HCT116 (cell line): ENCODE data around the gene CCDC30. TPM values are rescaled to one million over a fixed set of nuclear protein-coding genes. Genes with fewer than 3 reads are reported as not detected.

Experiments
- ATAC-seq: fragments of 200-7000 bp; cut with Tn5 transposase; 2 replicates; pipeline ENCODE4 v1.9.1; 2020; ENCODE audit warnings: mild to moderate bottlenecking, moderate library complexity
- BruUV-seq: library from RNA; stranded (reverse); fragments of 400-500 nt; replicated peaks from 2 replicates; lab custom pipeline; 2021; lab: Mats Ljungman, UMichigan
- CTCF ChIA-PET: fragments of 300-600 bp; sonication (Branson Sonifier 250); formaldehyde crosslinking; loops from one replicate; lab custom pipeline; 2021; ENCODE audit warnings: antibody characterized with exemption; lab: Charles Lee
- POLR2A ChIA-PET: fragments of 300-600, 350-600 bp; sonication (Branson Sonifier 250); formaldehyde crosslinking; loops from one replicate; lab custom pipeline; 2021; ENCODE audit warnings: antibody characterized with exemption; lab: Charles Lee
- RAD21 ChIA-PET, 2 experiments: fragments of 300-600 bp; sonication (Branson Sonifier 250); formaldehyde crosslinking; loops; one replicate each; lab custom pipeline; 2023; ENCODE audit warnings: low total read pairs in 2 of 2; ENCODE audit not compliant: uncharacterized antibody in 2 of 2, unreplicated experiment in 2 of 2, low non-redundant PET in 1 of 2; lab: Charles Lee
- DNase-seq: peaks from one replicate; pipeline ENCODE4 v3.0.0-alpha.2; 2010; ENCODE audit warnings: low read depth, low spot score
- H2AFZ ChIP-seq: fragments of 200-600 bp; shearing (Covaris generic), sonication (generic); 2 replicates; pipeline ENCODE4 v1.6.1; 2017; ENCODE audit warnings: low read depth, mixed run types, mixed read lengths, antibody characterized with exemption, low read length; ENCODE audit not compliant: poor library complexity, severe bottlenecking
- H3K27ac ChIP-seq: 2 replicates; pipeline ENCODE4 v1.5.1; 2012; ENCODE audit warnings: low read depth, low read length
- H3K27me3 ChIP-seq: fragments of 200-600 bp; sonication (generic); 2 replicates; pipeline ENCODE4 v1.6.1; 2016; ENCODE audit warnings: mixed run types, low read length, mixed read lengths; ENCODE audit not compliant: insufficient read depth
- H3K36me3 ChIP-seq, 2 experiments: fragments of 200-500 bp in 1 of 2; fragments of 200-600 bp in 1 of 2; sonication (Bioruptor generic) in 1 of 2; sonication (generic) in 1 of 2; 2 replicates each; pipeline versions ENCODE4 v1.5.1 to v1.6.1; 2014 to 2016; ENCODE audit warnings: low read length in 2 of 2, inconsistent platforms in 1 of 2, mixed read lengths in 1 of 2, mixed run types in 1 of 2; ENCODE audit not compliant: insufficient read depth in 2 of 2, control insufficient read depth in 1 of 2
- H3K4me1 ChIP-seq, 2 experiments: fragments of 200-600 bp in 1 of 2; sonication (generic) in 1 of 2; 2 replicates each; pipeline versions ENCODE4 v1.5.1 to v1.6.1; 2012 to 2017; ENCODE audit warnings: low read length in 2 of 2, inconsistent platforms in 1 of 2, mild to moderate bottlenecking in 1 of 2, mixed read lengths in 1 of 2, mixed run types in 1 of 2, moderate library complexity in 1 of 2; ENCODE audit not compliant: insufficient read depth in 2 of 2, control insufficient read depth in 1 of 2
- H3K4me2 ChIP-seq: fragments of 200-600 bp; sonication (generic); 2 replicates; pipeline ENCODE4 v1.6.1; 2017; ENCODE audit warnings: mixed run types, low read length, mixed read lengths
- H3K4me3 ChIP-seq, 2 experiments: fragments of 200-600 bp in 1 of 2; sonication (generic) in 1 of 2; replicated peaks in 1 of 2; 2 replicates each; pipeline ENCODE4 v1.5.1; 2011 to 2016; ENCODE audit warnings: low read length in 2 of 2, control low read depth in 1 of 2, low read depth in 1 of 2, mild to moderate bottlenecking in 1 of 2, mixed read lengths in 1 of 2, mixed run types in 1 of 2
- H3K79me2 ChIP-seq: fragments of 200-600 bp; sonication (generic); 2 replicates; pipeline ENCODE4 v1.6.1; 2017; ENCODE audit warnings: mild to moderate bottlenecking, mixed run types, low read length, moderate library complexity, mixed read lengths; ENCODE audit not compliant: insufficient read depth
- H3K9ac ChIP-seq: fragments of 200-600 bp; sonication (generic); 2 replicates; pipeline ENCODE4 v1.6.1; 2016; ENCODE audit warnings: low read length, mixed read lengths
- H3K9me2 ChIP-seq: fragments of 200-600 bp; sonication (generic), shearing (Covaris generic); 2 replicates; pipeline ENCODE4 v1.6.1; 2017; ENCODE audit warnings: mixed run types, mild to moderate bottlenecking, moderate library complexity; ENCODE audit not compliant: insufficient read depth
- H3K9me3 ChIP-seq, 2 experiments: fragments of 200-500 bp in 1 of 2; fragments of 200-600 bp in 1 of 2; sonication (Bioruptor generic) in 1 of 2; sonication (generic) in 1 of 2; 2 replicates each; pipeline ENCODE4 v1.6.1; 2014 to 2017; ENCODE audit warnings: low read length in 2 of 2, mixed read lengths in 2 of 2, inconsistent platforms in 1 of 2, low read depth in 1 of 2, mild to moderate bottlenecking in 1 of 2, mixed run types in 1 of 2, moderate library complexity in 1 of 2; ENCODE audit not compliant: control insufficient read depth in 1 of 2, insufficient read depth in 1 of 2
- H4K20me1 ChIP-seq: fragments of 200-600 bp; sonication (generic), shearing (Covaris generic); 2 replicates; pipeline ENCODE4 v1.6.1; 2017; ENCODE audit warnings: mixed run types, mild to moderate bottlenecking, moderate library complexity; ENCODE audit not compliant: insufficient read depth
- CBX3 ChIP-seq: IDR thresholded peaks from 2 replicates; pipeline ENCODE4 v1.6.1; 2012; ENCODE audit warnings: low read depth
- CEBPB ChIP-seq: IDR thresholded peaks from 2 replicates; pipeline ENCODE4 v1.6.1; 2012; ENCODE audit warnings: low read depth
- EZH2 ChIP-seq: fragments of 200-600 bp; sonication (generic); IDR thresholded peaks from 2 replicates; pipeline ENCODE4 v1.6.1; 2017; ENCODE audit warnings: antibody characterized with exemption, mixed run types
- FOSL1 ChIP-seq: IDR thresholded peaks from 2 replicates; pipeline ENCODE4 v1.6.1; 2012; ENCODE audit warnings: low read depth
- JUND ChIP-seq: IDR thresholded peaks from 2 replicates; pipeline ENCODE4 v1.6.1; 2012
- SP1 ChIP-seq: IDR thresholded peaks from 2 replicates; pipeline ENCODE4 v1.6.1; 2012; ENCODE audit warnings: low read depth
- SRF ChIP-seq: IDR thresholded peaks from 2 replicates; pipeline ENCODE4 v1.6.1; 2012; ENCODE audit warnings: low read depth
- TCF7L2 ChIP-seq: IDR thresholded peaks from 2 replicates; pipeline ENCODE4 v1.7.0; 2011; ENCODE audit warnings: borderline replicate concordance, inconsistent platforms; ENCODE audit not compliant: insufficient read depth, insufficient read length; ENCODE audit errors: extremely low read depth
- YY1 ChIP-seq: IDR thresholded peaks from 2 replicates; pipeline ENCODE4 v1.6.1; 2011; ENCODE audit warnings: low read length, low read depth, moderate library complexity, mild to moderate bottlenecking; ENCODE audit not compliant: insufficient replicate concordance; ENCODE audit errors: extremely low read depth
- ZFX ChIP-seq: fragments of 450-650 bp; IDR thresholded peaks from 2 replicates; pipeline ENCODE4 v1.6.1; 2017
- intact Hi-C: fragments of 100-400 bp; cut with micrococcal nuclease; formaldehyde crosslinking; loops from 2 replicates; pipeline ENCODE4 v1.10.0; 2022
- total RNA-seq: library from RNA; stranded (reverse); gene quantifications from one replicate; pipeline ENCODE4 v1.2.1, GENCODE V29; 2021; ENCODE audit not compliant: unreplicated experiment
- TF ChIP-seq, protein P1 (sequence below): IDR thresholded peaks from 2 replicates; pipeline ENCODE4 v1.6.1; 2012
- TF ChIP-seq, protein P2 (sequence below), 3 experiments: fragments of 200-600 bp in 1 of 3; sonication (generic) in 1 of 3; IDR thresholded peaks in 2 of 3; conservative IDR thresholded peaks in 1 of 3; 2 replicates each; pipeline ENCODE4 v1.5.1; 2012 to 2017; ENCODE audit warnings: low read depth in 2 of 3, low read length in 2 of 3, antibody characterized with exemption in 1 of 3, borderline replicate concordance in 1 of 3, control low read depth in 1 of 3, mild to moderate bottlenecking in 1 of 3, mixed read lengths in 1 of 3, mixed run types in 1 of 3, moderate library complexity in 1 of 3; ENCODE audit not compliant: insufficient read depth in 1 of 3
- TF ChIP-seq, protein P3 (sequence below): IDR thresholded peaks from 2 replicates; pipeline ENCODE4 v1.6.1; 2012
- TF ChIP-seq, protein P4 (sequence below): IDR thresholded peaks from 2 replicates; pipeline ENCODE4 v1.6.1; 2012; ENCODE audit warnings: low read depth

CCDC30 gene
- total RNA-seq, 1 experiment from 2014 or later: 2.0 TPM

DNA sequence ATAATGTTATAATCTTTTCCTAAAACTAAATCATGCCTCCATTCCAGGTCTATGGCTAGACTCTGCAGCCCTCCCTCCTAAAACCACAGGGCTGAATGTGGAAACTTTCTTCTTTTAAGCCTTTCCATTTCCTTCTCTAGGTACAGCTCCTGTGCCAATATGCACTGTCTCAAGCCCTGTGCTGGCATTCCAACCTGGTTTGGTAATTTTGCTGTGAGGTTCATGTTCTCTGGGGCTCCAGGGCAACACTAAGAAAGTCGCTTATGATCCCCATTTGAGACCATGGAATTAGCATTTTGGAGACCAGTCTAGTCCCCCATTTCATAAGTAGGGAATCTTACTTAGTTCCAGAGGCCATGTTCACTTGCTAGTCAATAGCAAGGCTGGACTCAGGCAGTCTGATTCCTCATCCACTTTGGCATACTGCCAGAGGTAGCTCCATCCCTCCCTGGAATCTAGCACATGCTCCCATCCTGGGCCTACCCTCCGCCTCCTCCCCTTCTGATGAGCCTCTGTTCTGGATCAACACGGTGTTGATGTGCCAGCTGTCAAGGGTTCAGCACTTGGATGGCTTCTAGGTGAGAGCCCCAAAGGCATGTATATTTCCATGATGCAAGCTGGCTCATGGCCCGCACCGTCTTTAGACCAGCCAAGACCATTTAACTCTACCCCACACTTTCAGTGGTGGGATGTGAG is 43.8 kb upstream of the CCDC30 start:
- no peak overlapping the region for H3K27ac ChIP-seq
- H3K79me2 ChIP-seq: no peaks in the 10 kb centered on the region
- no peaks in the 10 kb centered on the region for H3K9me2 ChIP-seq
- intact Hi-C loops: no loop called here
- no peak overlapping the region for H2AFZ ChIP-seq
- no peaks in the 10 kb centered on the region for H3K36me3 ChIP-seq
- H3K4me1 ChIP-seq: no peaks in the 10 kb centered on the region
- H3K4me2 ChIP-seq: no peak overlapping the region
- no peak overlapping the region for H3K9ac ChIP-seq
- H3K27me3 ChIP-seq: no peaks in the 10 kb centered on the region
- no peaks in the 10 kb centered on the region for H4K20me1 ChIP-seq
- ATAC-seq (no peak), DNase-seq (no peak)
- no peak overlapping the region for H3K4me3 ChIP-seq
- H3K9me3 ChIP-seq: no peaks in the 10 kb centered on the region
- TF ChIP-seq, protein P1, sequence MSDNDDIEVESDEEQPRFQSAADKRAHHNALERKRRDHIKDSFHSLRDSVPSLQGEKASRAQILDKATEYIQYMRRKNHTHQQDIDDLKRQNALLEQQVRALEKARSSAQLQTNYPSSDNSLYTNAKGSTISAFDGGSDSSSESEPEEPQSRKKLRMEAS: no peak
- TF ChIP-seq TCF7L2 (no peak), ZFX (no peak), YY1 (no peak)
- TF ChIP-seq, protein P2, sequence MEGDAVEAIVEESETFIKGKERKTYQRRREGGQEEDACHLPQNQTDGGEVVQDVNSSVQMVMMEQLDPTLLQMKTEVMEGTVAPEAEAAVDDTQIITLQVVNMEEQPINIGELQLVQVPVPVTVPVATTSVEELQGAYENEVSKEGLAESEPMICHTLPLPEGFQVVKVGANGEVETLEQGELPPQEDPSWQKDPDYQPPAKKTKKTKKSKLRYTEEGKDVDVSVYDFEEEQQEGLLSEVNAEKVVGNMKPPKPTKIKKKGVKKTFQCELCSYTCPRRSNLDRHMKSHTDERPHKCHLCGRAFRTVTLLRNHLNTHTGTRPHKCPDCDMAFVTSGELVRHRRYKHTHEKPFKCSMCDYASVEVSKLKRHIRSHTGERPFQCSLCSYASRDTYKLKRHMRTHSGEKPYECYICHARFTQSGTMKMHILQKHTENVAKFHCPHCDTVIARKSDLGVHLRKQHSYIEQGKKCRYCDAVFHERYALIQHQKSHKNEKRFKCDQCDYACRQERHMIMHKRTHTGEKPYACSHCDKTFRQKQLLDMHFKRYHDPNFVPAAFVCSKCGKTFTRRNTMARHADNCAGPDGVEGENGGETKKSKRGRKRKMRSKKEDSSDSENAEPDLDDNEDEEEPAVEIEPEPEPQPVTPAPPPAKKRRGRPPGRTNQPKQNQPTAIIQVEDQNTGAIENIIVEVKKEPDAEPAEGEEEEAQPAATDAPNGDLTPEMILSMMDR (IDR thresholded peaks at IDR 0.05 in 2 of 3, conservative IDR thresholded peaks at IDR 0.05 in 1 of 3; ENCODE audit: borderline replicate concordance in 1 of 3, insufficient read depth in 1 of 3, low read depth in 2 of 3, low read length in 2 of 3): no peak
- ChIA-PET RAD21 (no interaction called here), CTCF (no interaction called here), POLR2A (no interaction called here)
- BruUV-seq: no TSS peak

DNA sequence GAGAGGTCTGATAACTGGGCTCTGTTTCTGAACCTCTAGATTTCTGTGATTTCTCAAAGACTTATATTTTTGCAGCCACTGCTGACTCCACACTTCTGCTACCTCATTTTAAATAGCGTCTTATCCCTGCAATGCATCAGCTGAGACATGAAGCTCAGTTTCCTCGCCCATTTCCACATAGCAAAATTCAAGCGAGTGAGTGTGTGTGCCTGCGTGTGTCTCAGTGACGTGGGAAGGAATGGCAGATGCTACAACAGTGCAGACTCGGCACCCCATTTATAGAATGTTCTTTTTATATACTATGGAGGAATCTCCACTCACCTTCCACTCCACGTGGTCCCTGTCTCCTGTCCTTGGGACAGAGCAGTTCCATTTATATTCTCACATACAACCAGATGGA is 43.0 kb upstream of the CCDC30 start:
- intact Hi-C loops: no loop called here
- ATAC-seq (no peak), DNase-seq (no peak)
- H3K9me2 ChIP-seq: no peaks in the 10 kb centered on the region
- H3K79me2 ChIP-seq: no peaks in the 10 kb centered on the region
- no TSS peak for BruUV-seq
- no peak overlapping the region for H2AFZ ChIP-seq
- RAD21 ChIA-PET: no interaction called here
- H3K36me3 ChIP-seq: no peaks in the 10 kb centered on the region
- CTCF ChIA-PET: no interaction called here
- no peaks in the 10 kb centered on the region for H3K9me3 ChIP-seq
- H4K20me1 ChIP-seq: no peaks in the 10 kb centered on the region
- no peak overlapping the region for H3K27ac ChIP-seq
- H3K4me2 ChIP-seq: no peak overlapping the region
- POLR2A ChIA-PET: no interaction called here
- no peaks in the 10 kb centered on the region for H3K27me3 ChIP-seq
- H3K4me1 ChIP-seq: no peaks in the 10 kb centered on the region
- no peak overlapping the region for H3K9ac ChIP-seq
- no peak overlapping the region for H3K4me3 ChIP-seq
- TF ChIP-seq CBX3: no peak
- no peak for TF ChIP-seq YY1
- no peak for TF ChIP-seq SP1
- TF ChIP-seq FOSL1: no peak
- no peak for TF ChIP-seq CEBPB
- no peak for TF ChIP-seq ZFX
- TF ChIP-seq SRF: no peak
- TF ChIP-seq JUND: no peak
- TF ChIP-seq, protein P3, sequence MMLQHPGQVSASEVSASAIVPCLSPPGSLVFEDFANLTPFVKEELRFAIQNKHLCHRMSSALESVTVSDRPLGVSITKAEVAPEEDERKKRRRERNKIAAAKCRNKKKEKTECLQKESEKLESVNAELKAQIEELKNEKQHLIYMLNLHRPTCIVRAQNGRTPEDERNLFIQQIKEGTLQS: no peak
- TF ChIP-seq, protein P1: no peak
- TF ChIP-seq, protein P4, sequence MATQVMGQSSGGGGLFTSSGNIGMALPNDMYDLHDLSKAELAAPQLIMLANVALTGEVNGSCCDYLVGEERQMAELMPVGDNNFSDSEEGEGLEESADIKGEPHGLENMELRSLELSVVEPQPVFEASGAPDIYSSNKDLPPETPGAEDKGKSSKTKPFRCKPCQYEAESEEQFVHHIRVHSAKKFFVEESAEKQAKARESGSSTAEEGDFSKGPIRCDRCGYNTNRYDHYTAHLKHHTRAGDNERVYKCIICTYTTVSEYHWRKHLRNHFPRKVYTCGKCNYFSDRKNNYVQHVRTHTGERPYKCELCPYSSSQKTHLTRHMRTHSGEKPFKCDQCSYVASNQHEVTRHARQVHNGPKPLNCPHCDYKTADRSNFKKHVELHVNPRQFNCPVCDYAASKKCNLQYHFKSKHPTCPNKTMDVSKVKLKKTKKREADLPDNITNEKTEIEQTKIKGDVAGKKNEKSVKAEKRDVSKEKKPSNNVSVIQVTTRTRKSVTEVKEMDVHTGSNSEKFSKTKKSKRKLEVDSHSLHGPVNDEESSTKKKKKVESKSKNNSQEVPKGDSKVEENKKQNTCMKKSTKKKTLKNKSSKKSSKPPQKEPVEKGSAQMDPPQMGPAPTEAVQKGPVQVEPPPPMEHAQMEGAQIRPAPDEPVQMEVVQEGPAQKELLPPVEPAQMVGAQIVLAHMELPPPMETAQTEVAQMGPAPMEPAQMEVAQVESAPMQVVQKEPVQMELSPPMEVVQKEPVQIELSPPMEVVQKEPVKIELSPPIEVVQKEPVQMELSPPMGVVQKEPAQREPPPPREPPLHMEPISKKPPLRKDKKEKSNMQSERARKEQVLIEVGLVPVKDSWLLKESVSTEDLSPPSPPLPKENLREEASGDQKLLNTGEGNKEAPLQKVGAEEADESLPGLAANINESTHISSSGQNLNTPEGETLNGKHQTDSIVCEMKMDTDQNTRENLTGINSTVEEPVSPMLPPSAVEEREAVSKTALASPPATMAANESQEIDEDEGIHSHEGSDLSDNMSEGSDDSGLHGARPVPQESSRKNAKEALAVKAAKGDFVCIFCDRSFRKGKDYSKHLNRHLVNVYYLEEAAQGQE: no peak
- no peak for TF ChIP-seq EZH2
